Activated CD8-positive, alpha-beta memory T cell treated with anti-CD3 and anti-CD28 coated beads, Interleukin-2, amount 50 U/mL, for 1 hour (primary cell): Measurements from ENCODE around the gene PRSS50.
"Not testable (repeated sequence)": the region's sequence is repeated elsewhere in the genome, so short reads cannot be mapped to it uniquely, and the experiment has no call there.

Experiments
- DNase-seq: peaks from one replicate; pipeline ENCODE4 v3.0.0-alpha.2; 2020; ENCODE audit errors: extremely low read depth

PRSS50 gene

DNA sequence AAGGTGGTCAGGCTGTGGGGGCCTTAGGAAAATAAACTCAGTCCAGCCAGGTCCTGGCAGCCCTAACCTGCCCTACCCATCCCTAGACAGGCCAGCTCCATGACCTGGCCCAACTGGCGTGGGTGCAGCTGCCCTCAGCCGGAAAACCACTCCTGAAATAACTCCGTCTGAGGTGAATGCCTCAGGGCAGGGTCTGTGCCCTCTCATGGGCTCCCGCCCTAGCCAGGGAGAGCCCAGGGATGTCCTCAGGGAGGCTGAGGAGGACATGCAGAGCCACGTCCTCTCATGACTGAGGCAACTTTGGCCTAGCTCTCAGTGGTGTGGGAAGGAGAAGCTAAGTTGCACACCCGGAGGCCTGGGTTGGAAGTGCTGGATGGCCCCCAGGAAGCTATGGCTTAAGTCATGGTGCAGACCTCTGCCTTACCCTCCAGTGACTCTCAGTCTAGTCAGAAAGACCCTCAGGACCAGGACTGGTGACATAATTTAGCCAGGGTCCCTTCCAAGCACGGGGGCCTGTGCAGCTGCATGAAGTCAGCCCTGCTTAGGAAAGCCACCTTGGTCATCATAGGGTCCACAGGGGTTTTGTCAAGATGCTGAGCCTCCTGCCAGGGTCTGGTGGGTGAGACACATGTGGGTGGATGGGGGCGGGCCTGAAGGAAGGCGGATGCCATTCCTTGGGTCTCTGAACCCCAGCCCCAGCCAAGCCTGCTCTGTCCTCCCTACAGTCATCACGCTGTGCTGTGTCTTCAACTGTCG lies 9.1 kb downstream of the PRSS50 start:
- no peak for DNase-seq

DNA sequence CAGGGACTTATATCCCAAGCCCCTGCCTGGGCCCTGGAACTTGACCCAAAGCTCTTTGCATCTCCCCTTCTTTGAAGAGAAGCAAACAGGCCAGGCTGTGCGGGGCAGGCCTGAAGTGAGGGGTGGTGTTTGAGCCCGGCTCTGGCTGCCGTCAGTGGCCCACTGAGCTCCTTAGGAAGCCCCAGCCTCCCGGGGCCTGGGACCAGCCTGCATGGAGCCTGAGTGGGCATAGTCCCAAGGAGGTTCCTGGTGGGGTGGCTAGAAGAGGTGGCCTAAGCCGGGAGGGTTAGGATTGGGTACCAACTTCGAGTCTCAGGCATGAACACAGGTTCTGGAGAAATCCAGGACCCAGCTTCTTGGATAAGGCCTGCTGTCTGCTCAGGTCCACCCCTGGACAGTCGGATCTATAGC lies 10.1 kb downstream of the PRSS50 start:
- no peak for DNase-seq

DNA sequence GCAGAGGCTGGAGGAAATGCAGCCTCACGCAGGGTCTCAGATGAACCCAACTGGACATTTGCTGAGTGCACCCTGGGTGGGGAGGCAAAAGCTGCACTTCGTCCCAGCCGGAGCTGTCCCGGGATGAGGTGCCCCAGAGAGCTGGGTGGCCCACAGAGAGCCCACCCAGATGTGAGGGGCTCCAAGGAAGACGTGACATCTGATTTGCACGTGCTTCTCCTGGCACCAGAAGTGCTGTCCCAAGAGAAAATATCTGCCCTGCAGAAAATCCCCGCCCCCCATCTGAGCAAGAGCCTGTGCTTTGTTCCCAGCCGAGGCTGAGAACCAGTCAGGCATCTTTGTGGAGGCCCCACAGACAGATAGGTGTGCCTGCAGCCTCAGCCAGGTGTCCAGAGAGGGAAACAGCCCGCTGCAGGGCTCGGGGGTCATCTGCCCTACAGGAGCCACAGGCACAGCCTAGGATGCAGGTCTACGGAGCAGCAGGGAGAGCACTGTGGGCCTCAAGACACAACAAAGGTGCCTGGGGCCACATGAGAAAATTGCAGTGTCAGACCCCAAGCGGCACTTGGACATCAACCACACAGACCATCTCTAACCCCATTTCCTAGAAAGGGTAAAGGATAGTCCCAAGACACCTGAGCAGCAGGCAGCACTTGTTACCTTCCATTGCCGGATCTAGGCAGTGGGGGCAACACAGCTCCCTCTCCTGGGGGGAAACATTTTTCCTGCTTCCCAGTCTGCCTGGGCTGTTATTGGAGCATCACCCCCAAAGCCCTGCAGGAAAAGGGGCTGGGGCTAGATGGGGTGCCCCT lies 10.7 kb downstream of the PRSS50 start:
- DNase-seq, result no peak

DNA sequence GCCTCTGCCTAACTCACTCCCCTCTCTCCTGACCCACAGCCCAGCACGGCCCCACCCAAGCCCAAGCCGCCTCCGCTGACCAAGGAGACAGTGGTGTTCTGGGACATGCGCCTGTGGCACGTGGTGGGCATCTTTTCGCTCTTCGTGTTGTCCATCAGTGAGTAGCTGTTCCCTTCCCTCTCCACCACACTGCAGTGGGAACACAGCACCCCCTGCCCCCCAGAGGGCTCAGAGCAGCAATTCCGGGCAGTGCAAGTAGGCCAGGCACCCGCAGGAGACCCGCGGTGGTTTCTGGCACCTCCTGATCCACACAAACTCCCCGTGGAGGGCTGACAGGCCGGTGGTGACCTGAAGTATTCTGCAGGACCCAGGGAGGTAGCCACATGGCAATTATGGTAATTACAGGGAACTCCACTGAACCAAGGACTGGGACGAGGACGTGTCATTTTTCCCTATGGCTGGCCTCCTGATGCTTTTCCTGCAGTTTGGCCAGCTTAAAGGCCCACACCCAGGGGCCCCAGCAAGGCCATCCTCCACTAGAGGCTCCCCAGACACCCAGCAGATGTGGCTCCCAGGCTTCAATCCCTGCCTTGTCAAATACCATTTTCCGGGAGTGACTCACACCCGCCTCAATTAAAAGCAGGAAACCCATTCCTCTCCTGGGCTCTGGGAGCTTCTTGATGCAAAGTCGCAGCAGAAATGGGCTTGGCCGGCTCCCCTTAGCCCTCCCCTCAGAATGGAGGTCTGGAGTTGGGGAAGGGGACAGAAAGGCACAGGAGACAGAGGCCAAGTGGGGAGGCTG lies 11.7 kb downstream of the PRSS50 start:
- DNase-seq, result no peak

DNA sequence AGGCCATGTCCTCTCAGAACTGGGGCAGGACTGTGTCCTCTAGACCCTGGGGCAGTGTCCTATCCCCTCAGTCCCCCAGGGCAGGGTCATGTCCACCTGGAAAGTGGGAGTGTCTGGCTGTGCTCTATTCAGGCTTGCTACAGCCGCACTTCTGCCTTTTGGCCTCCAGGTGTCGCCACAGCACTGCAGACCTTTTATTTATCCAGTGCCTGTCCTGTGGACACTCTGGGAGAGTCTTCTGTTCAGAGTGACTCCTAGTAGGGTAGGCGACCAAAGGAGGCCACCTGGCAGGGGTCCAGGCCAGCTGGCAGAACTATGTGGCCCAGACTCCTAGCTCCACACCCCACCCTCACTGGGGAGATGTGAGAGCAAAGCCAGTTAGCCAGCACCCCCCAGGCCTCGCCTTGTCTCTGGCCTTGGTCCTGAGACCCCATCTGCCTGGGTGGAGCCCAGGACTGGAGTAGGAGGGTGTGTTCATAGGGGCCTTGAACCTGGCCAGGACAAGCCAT lies 12.6 kb downstream of the PRSS50 start:
- DNase-seq, result no peak

DNA sequence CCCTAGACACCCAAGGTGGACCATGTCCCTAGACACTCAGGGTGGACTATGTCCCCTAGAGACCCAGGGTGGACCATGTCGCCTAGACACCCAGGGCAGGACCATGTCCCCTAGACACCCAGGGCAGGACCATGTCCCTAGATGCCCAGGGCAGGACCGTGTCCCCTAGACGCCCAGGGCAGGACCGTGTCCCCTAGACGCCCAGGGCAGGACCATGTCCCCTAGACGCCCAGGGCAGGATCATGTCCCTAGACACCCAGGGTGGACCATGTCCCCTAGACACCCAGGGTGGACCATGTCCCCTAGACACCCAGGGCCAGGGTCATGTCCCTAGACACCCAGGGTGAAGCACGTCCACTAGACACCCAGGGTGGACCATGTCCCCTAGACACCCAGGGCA lies 13.3 kb downstream of the PRSS50 start:
- DNase-seq, result not testable (repeated sequence)

DNA sequence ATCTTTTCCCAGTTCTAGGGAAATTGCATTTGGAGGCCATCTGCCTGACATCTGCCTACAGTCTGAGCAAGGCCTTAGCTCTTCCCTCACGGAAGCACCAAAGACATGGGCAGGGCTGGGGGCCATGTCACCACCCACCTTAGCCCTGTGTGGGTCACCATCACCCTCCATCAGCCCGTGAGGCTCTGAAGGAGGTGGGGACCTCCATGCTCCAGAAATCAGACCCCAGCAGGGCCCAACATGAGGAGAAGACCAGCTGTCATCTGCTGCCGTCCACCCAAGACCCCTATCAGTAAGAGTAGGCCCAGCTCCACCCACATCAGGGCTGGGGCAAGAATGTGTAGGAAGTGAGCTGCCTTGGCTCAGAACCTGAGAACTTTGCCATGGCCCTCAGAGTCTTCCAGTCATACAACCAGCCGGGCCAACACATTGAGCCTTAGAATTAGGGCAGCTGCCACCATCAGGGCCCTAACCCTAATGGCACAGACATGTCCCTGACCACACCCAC lies 14.6 kb downstream of the PRSS50 start:
- DNase-seq, result no peak

DNA sequence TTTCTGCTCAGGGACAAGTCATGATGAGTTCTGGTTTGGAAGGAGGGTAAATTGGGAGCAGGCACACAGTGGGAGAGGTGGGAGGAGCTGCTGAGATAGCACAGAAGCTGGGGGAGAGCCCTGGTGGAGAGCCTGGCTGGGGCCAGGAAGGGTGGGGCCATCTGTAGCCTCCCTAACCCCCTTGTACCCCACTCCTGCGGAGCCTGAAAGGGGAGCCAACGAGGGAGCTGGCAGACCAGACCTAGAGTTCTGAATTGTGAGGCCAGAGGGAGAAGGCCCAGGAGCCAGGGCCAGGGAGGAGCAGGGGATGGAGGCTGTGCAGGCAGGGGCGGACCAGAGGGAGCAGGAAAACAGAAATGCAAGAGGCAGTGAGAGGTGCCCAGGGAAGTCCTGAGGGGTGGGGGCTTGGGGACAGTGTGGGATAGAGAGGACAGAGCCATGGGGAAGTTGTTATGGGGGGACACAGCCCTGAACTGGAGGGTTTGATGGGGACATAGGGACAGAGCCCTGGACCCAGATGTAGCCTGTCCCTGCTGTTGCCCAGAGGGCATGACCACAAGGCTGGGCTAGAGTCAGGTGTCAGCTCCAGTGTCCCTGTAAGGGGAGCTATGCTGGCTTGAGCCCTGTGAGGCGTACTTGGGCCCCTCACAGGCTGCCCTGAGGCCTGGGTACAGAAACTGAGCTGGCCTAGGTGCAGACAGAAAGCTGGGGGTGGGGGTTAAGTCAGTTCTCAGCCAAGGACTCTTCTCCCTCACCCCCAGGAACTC lies 15.2 kb downstream of the PRSS50 start:
- DNase-seq, result no peak

DNA sequence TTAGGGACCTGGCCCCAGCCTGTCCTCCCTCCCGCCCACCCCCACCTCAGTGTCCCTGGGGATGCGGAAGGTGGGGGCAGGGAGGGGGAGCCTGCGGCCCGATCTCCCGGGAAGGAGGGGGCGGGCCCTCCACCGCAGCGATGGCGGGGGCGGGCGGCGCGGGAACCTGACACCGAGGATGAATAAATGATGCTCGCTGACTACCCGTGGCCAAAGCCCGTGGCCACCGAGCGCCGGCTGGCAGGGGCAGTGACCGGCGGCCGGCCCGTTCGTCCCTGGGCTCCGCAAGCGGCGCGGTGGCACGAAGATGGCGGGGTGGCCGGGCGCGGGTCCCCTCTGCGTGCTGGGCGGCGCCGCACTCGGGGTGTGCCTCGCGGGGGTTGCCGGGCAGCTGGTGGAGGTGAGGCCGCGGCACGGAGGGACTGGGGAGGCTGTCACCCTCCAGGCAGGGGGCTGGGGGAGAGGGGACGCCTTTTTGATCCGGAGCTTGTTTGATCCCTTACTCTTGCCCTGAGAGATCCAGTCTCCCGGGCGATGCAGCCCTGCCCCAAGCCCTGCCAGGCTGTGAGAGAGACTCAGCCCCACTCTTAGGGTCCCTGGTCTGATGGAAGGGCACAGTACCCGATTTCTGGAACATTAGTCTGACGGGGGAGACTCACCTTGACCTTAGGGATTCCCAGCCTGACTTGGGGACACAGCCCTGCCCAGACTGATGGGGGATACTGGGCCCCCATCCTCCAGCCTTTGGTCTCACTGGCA lies 16.3 kb downstream of the PRSS50 start, which contains the start of gene TMIE:
TMIE (plus strand) TSS at position 212 of the 759 bp plus-strand sequence; CDS start at position 308, 96 bp downstream.
- no peak for DNase-seq

DNA sequence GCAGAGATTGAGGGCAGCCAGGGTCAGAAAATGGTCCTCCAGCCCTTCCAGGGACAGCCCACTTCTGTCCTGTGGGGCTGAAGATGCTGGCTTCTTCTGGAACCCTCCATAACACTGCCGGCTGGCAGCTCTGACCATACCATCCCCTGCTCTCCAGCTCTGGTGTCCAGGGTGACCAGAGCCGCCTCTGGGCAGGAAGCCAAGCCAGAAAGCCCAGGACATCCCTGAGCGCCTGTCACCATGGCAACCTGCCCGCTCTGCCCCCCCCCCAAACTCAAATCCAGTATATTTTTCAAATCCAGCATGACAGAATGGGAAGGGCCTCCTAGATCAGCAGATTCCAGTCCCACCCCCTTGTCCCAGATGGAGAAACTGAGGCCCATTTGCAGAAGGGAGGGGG lies 16.9 kb downstream of the PRSS50 start:
- no peak for DNase-seq

DNA sequence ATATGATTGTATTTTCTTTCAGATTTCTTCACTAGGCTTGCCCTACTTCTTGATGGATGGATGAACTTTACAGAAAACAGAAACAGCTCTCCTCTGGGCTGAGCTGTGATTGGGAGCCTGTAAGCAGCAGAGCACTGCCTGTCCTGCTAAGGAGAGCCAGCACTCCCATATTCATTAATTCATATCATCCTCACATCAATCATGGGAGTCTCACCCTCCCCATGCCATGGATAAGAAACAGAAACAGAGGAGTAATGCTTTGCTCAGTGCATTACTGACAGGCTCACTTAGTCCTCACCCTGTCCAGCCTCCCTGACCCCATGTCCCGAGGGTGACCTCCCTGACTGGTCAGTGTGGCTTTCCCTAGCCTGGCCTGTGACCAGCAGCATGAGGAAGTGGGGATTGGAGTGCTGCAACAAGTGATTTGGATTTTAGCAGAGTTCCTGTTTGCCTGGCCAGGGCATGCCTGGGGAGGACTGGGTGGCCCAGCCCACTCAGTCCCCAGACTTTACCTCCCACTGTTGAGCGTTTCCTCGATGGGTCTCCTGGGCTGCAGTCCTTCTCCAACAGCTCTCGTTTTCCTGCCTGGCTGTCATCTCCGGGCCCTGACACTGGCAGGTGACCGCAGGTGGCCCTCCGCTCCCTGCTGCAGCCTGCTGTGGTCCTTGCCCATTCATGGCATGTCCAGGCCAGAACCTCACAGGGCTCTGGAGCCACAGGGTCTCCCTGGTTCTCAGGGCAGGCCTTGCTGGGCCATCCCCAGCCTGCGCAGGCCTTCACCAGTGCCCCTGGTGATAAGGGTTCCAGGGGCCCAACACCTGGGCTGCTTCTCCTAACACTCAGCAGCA lies 17.8 kb downstream of the PRSS50 start:
- DNase-seq, result no peak

DNA sequence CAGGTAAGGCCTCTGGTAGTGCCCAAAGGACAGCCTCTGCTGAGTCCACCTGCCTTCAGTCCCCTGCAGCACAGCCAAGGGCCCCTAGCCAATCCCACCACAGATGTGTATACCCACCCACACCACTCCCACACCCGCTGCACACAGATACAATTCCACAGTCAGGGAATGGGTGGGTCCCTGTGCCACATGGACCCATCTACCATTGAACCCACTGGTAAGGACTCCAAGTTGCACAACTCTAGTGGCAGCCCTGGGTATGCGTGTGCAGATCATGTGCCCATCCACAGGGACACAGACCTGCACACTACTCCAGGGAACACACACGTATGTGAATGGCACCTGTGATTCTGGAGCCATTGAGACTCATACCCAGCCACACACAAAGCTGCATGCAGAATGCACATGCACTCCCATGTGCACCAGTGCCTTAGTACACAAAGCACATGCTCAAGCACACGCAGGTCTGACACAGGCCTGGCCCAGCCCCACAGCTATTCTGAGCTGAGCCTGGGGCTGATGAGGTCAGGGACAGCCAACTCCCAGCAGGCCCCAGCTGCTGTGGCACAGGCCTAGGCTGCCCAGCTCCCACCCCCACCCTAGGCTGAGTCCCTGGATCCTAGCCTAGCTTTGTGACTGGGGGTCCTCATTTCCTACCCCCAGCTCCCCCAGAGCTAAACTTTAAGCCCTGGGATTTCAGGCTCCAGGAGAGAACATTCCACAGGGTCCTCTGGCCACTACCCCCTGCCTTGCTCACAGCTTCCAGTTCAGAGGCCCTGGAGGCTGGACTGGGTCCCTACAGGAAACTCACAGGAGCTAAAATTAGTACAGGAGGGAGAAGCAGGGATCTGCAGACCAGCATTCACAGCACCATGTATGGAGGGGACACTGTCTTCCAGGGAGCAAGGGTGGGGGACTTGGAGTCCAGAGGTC lies 21.4 kb downstream of the PRSS50 start:
- no peak for DNase-seq

DNA sequence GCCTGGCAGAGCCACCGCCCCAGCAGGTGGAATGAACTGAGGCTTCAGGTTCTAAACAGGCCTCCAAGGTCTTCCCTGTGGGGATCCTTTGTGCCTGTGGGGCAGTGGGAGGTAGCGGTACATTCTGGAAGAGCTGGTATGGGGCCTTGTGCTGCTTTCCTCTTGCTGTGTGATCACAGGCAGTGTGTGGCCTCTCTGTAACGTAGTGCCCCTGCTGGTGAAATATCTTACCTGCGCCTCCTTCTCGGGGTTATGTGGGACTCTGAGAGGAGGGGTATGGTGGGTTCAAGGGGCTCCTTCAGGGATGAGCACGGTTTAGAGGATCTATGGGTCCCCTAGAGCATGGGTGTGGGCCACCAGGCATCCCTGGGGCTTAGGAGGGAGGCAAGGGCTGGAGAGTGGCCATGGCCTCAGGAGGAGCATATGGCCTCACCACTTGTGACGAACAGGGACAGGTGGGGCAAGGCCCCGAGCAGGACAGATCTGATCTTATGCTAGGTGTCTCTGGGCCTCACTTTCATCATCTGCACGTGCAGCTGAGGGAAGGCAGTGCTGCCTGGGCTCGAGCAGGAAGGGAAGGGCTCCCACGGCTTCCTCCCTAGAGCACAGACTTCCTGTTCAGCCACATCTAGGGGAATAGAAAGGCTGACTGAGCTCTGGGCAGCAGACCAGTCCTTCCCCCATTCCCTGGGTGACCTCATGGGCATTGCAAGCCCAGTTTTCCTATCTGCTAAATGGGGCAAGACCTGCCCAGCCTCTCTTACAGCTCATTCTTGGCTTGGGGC lies 22.3 kb downstream of the PRSS50 start:
- DNase-seq, result no peak

DNA sequence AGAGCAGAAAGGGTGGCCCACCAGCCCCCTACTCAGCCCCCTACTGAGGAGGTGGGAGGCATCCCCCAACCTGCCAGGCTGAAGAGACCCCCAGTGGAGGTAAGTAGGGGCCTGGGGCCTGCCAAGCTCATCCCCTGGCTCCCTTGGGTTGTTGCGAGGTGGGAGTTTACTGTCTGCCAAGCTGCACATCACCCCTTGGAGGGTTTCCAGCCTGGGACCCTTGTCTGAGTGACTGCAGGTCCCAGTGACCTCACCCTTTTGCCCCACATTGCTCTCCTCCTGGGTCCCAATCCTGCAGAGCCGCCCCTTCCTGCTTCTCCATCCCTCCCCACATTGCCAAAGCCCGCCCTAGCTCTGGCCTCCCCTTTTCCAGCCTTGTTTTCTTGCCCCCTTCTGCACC lies 23.1 kb downstream of the PRSS50 start:
- DNase-seq, result no peak

DNA sequence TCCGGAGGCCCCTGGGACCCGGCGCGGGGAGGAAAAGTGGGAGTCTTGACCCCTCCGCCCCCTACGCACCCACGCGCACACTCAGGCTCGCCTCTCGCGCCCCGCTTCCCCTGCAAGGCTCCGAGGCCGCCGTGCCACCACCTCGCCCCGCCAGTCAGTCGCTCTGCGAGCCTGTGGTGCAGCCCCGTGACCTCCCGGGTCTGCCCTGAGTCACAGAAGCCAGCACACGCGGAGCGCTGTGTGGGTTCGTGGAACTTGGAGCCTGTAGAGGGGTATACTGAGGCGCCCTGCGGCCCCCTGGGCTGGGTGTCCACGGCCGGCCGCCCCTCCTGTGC lies 23.8 kb downstream of the PRSS50 start:
- DNase-seq, result no peak

DNA sequence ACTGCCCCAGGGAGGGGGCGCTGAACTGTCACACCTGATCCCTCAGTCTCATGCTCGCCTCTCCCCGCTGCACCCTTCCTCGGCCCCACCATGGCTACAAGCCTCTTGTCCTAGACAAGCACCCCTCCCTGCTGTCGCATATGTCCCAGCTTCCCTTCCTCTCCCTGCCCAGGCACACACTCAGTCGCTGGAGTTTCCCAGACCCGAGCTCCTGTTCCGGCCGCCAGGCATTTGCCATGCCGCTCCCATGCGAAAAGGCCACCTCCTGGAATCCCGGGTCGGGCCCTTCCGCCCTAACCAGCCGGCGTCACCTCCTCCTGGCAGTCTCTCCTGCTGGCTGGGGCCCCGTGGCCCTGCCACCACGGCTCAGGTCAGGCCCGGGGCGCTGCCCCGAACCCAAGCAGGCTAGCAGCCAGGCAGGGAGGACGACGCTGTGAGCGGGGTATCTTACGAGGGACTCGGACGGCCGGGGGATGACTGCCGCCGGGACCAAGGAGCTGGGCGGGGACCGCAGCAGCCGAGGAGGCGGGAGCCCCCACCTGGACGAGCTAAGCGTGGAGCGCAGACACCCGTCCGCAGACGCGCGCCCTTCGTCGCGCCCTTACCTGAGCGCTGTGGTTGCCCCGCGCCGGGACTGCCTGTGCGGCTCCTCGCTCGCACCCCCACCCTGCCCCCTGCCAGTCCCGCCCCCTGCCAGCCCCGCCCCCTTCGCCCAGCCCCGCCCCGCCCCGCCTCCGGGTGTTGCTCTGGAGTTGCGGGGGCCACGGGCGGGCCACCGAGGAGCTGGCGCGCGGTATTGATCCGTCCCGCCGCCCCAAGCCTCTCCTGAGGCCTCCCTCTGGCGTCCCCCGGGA lies 24.4 kb downstream of the PRSS50 start, which contains the start of gene ALS2CL:
ALS2CL (minus strand) TSS at position 642 of the 854 bp plus-strand sequence. CDS start 4,239 bp downstream, outside the sequence.
- peak; percentile 31 for DNase-seq
